Upper lobe of left lung (tissue), 4 donors: ENCODE data around the gene ATP13A2.

Source experiments
- EP300 ChIP-seq, 4 donors: sonication (generic); formaldehyde crosslinking; IDR thresholded peaks; one replicate each; pipeline ENCODE4 v1.5.1; 2017; ENCODE audit warnings: antibody characterized with exemption in 4 of 4, control low read depth in 2 of 4
- TF ChIP-seq, protein P1 (sequence below), 6 experiments: fragments of 450-650 bp in 4 of 6; fragments of 200-600 bp in 2 of 6; sonication (generic) in 2 of 6; IDR thresholded peaks; one replicate each; pipeline ENCODE4 v1.5.1; 2016 to 2019; ENCODE audit warnings: antibody characterized with exemption in 6 of 6

DNA sequence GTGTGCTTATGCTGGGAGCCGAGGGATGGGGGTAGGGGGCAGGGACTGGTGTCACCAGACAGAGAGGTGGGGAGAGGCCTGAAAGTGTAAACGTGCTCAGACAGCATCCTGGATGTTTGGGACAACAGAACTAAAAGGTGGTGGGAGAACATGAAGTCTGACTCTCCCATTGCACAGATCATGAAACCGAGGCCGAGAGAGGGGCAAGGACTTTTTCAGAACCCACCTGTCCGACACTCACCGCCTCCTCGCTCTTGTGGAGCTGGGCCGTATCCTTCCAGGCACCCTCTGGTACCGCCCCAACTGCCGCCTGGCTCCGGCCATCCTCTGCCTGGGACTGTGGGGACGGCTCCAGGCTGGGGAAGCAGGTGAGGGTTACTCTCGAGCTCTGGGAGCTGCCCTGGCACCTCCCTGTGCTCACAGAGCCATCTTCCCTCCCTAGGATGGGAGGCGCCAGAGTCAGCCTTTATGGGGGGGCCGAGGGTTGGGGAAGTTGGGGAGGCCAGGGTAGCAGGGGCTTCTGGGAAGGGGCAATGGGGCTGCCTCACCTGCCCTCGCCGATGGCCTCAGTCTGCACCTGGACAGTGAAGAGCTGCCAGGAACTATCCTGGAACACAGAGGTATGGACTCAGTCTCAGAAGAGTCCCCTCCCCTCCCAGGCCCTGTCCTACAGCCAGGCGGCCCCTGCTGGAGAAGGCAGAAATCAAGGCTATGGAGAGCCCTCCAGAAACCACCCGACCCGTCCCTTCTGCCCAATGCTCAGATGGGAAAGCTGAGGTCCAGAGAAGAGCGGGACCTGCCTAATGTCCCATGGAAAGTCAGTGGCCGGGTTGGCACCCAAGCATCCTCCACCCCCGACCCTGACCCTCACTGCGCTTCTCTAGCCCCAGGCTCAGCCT lies 7.0 kb downstream of the ATP13A2 start:
- TF ChIP-seq, protein P1, sequence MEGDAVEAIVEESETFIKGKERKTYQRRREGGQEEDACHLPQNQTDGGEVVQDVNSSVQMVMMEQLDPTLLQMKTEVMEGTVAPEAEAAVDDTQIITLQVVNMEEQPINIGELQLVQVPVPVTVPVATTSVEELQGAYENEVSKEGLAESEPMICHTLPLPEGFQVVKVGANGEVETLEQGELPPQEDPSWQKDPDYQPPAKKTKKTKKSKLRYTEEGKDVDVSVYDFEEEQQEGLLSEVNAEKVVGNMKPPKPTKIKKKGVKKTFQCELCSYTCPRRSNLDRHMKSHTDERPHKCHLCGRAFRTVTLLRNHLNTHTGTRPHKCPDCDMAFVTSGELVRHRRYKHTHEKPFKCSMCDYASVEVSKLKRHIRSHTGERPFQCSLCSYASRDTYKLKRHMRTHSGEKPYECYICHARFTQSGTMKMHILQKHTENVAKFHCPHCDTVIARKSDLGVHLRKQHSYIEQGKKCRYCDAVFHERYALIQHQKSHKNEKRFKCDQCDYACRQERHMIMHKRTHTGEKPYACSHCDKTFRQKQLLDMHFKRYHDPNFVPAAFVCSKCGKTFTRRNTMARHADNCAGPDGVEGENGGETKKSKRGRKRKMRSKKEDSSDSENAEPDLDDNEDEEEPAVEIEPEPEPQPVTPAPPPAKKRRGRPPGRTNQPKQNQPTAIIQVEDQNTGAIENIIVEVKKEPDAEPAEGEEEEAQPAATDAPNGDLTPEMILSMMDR (IDR thresholded peaks at IDR 0.05) = no peak
- no peak for TF ChIP-seq EP300 (IDR thresholded peaks at IDR 0.05)
